HepG2 (cell line): Measurements from ENCODE around the gene C11orf42. TPM values are rescaled to one million over a fixed set of nuclear protein-coding genes. Genes with fewer than 3 reads are reported as not detected.

Experiments
- ATAC-seq: fragments of 200-7000 bp; cut with Tn5 transposase; 3 replicates; pipeline ENCODE4 v1.9.1; 2020; ENCODE audit warnings: mild to moderate bottlenecking, moderate library complexity
- BruUV-seq: library from RNA; stranded (reverse); fragments of 400-500 nt; replicated peaks from 2 replicates; lab custom pipeline; 2021; lab: Mats Ljungman, UMichigan
- CTCF ChIA-PET: fragments of 300-600 bp; formaldehyde crosslinking; extraction: SDS; loops from one replicate; lab custom pipeline; 2021; ENCODE audit warnings: low total read pairs, inconsistent platforms, low intra/inter-chr PET ratio; lab: Yijun Ruan, JAX
- POLR2A ChIA-PET: fragments of 350-600 bp; sonication (Branson Sonifier 250); formaldehyde crosslinking; loops from one replicate; lab custom pipeline; 2020; ENCODE audit warnings: antibody characterized with exemption, inconsistent platforms; lab: Yijun Ruan, JAX
- DNase-seq: peaks from one replicate; pipeline ENCODE4 v3.0.0-alpha.2; 2015; ENCODE audit warnings: low spot score
- FAIRE-seq: peaks from 3 replicates; lab custom pipeline; 2011; peaks lifted over from hg19 to GRCh38; lab: Jason Lieb, UNC
- H2AFZ ChIP-seq: one replicate; pipeline ENCODE4 v1.6.1; 2011; ENCODE audit warnings: low read length, inconsistent platforms
- H3K27ac ChIP-seq: fragments of 300-600 bp; 3 replicates; pipeline ENCODE4 v1.8.0; 2011; ENCODE audit warnings: mixed run types, mild to moderate bottlenecking, mixed read lengths, low read length, inconsistent platforms; ENCODE audit not compliant: insufficient read depth; ENCODE audit errors: extremely low read length
- H3K27me3 ChIP-seq, 2 experiments: fragments of 200-600 bp in 1 of 2; 2 replicates in 1 of 2; 3 replicates in 1 of 2; pipeline versions ENCODE4 v1.6.0 to v1.8.0; 2011; ENCODE audit warnings: low read length in 2 of 2, mild to moderate bottlenecking in 2 of 2, moderate library complexity in 2 of 2, inconsistent platforms in 1 of 2; ENCODE audit not compliant: insufficient read depth in 2 of 2, control insufficient read depth in 1 of 2
- H3K36me3 ChIP-seq, 2 experiments: fragments of 200-600 bp in 1 of 2; replicated peaks in 1 of 2; 2 replicates in 1 of 2; 3 replicates in 1 of 2; pipeline versions ENCODE4 v1.5.1 to v1.8.0; 2011; ENCODE audit warnings: low read length in 2 of 2, inconsistent platforms in 1 of 2; ENCODE audit not compliant: insufficient read depth in 2 of 2, control insufficient read depth in 1 of 2
- H3K4me1 ChIP-seq: 2 replicates; pipeline ENCODE4 v1.5.1; 2012; ENCODE audit warnings: low read length, inconsistent platforms; ENCODE audit not compliant: insufficient read depth
- H3K4me2 ChIP-seq: 2 replicates; pipeline ENCODE4 v1.6.0; 2011; ENCODE audit warnings: low read depth, low read length, inconsistent platforms
- H3K4me3 ChIP-seq, 3 experiments: fragments of 200-600 bp in 1 of 3; sonication (generic), shearing (Covaris generic) in 1 of 3; replicated peaks in 1 of 3; 2 replicates each; pipeline ENCODE4 v1.5.1; 2011 to 2016; ENCODE audit warnings: low read length in 3 of 3, inconsistent platforms in 2 of 3, low read depth in 2 of 3, mild to moderate bottlenecking in 2 of 3, control low read depth in 1 of 3, mixed read lengths in 1 of 3; ENCODE audit not compliant: insufficient read depth in 1 of 3
- H3K79me2 ChIP-seq: one replicate; pipeline ENCODE4 v1.6.1; 2011; ENCODE audit warnings: low read length, inconsistent platforms; ENCODE audit not compliant: insufficient read depth
- H3K9ac ChIP-seq: 2 replicates; pipeline ENCODE4 v1.6.0; 2011; ENCODE audit warnings: mild to moderate bottlenecking, low read depth, low read length, inconsistent platforms; ENCODE audit not compliant: insufficient read depth
- H3K9me3 ChIP-seq: 2 replicates; pipeline ENCODE4 v1.5.1; 2012; ENCODE audit warnings: mild to moderate bottlenecking, low read length
- H4K20me1 ChIP-seq: 2 replicates; pipeline ENCODE4 v1.6.0; 2011; ENCODE audit warnings: inconsistent platforms, mild to moderate bottlenecking, low read length, moderate library complexity; ENCODE audit not compliant: insufficient read depth
- AGO1 ChIP-seq: fragments of 200-400 bp; formaldehyde crosslinking; IDR thresholded peaks from 2 replicates; pipeline ENCODE4 v1.6.1; 2017; ENCODE audit warnings: mild to moderate bottlenecking, low read depth, low read length, moderate library complexity; ENCODE audit not compliant: poor library complexity, severe bottlenecking
- CENPT ChIP-seq: sonication (generic); formaldehyde crosslinking; IDR thresholded peaks from 2 replicates; pipeline ENCODE4 v1.8.0; 2022; ENCODE audit warnings: low read depth, mild to moderate bottlenecking, moderate library complexity, missing genetic modification reagents
- HNRNPLL ChIP-seq: fragments of 200-400 bp; formaldehyde crosslinking; IDR thresholded peaks from 2 replicates; pipeline ENCODE4 v1.6.1; 2017; ENCODE audit warnings: mild to moderate bottlenecking, low read depth, low read length; ENCODE audit not compliant: poor library complexity, severe bottlenecking
- NFE2 ChIP-seq: sonication (generic); formaldehyde crosslinking; IDR thresholded peaks from 2 replicates; pipeline ENCODE4 v1.4.0; 2020; ENCODE audit warnings: missing genetic modification reagents
- XBP1 ChIP-seq: sonication (generic); formaldehyde crosslinking; IDR thresholded peaks from 2 replicates; pipeline ENCODE4 v1.5.0; 2020; ENCODE audit warnings: missing genetic modification reagents
- ZNF180 ChIP-seq: sonication (generic); formaldehyde crosslinking; IDR thresholded peaks from 2 replicates; pipeline ENCODE4 v1.4.0; 2020; ENCODE audit warnings: low read depth, missing genetic modification reagents, borderline replicate concordance
- ZNF234 ChIP-seq: sonication (generic); formaldehyde crosslinking; conservative IDR thresholded peaks from 2 replicates; pipeline ENCODE4 v1.5.1; 2020; ENCODE audit warnings: mild to moderate bottlenecking, missing genetic modification reagents
- ZNF260 ChIP-seq: sonication (generic); formaldehyde crosslinking; IDR thresholded peaks from 2 replicates; pipeline ENCODE4 v1.4.0; 2020; ENCODE audit warnings: missing genetic modification reagents, low read depth, mild to moderate bottlenecking, borderline replicate concordance
- ZNF296 ChIP-seq: sonication (generic); formaldehyde crosslinking; conservative IDR thresholded peaks from 2 replicates; pipeline ENCODE4 v1.5.0; 2020; ENCODE audit warnings: mild to moderate bottlenecking, missing genetic modification reagents
- ZNF317 ChIP-seq: sonication (generic); formaldehyde crosslinking; IDR thresholded peaks from 2 replicates; pipeline ENCODE4 v1.5.0; 2020; ENCODE audit warnings: mild to moderate bottlenecking, missing genetic modification reagents
- ZNF839 ChIP-seq: sonication (generic); formaldehyde crosslinking; IDR thresholded peaks from 2 replicates; pipeline ENCODE4 v1.4.0; 2020; ENCODE audit warnings: missing genetic modification reagents, mild to moderate bottlenecking, borderline replicate concordance
- WGBS: methylation state at CpG from one replicate; pipeline ENCODE4 v1.1.6; 2017; ENCODE audit warnings: low lambda C conversion rate; 5-methylcytosine and 5-hydroxymethylcytosine counted together
- in situ Hi-C: cut with HindIII; loops from 2 replicates; pipeline ENCODE4 v1.10.0; 2017; ENCODE audit warnings: low pct_unique_long_range_greater_than_20kb; ENCODE audit not compliant: extremely low pct_ligation_motif_present
- intact Hi-C: fragments of 100-400 bp; cut with micrococcal nuclease; formaldehyde crosslinking; loops from one replicate; pipeline ENCODE4 v1.10.0; 2022; ENCODE audit not compliant: unreplicated experiment
- polyA plus RNA-seq, 8 experiments: library from polyadenylated mRNA; depleted of rRNA in 3 of 8; stranded (reverse) in 7 of 8; unstranded in 1 of 8; fragments of >200 nt; fragmentation: Illumina TruSeq in 4 of 8; extraction: Trizol in 4 of 8; gene quantifications; 2 replicates each; pipeline versions ENCODE4 v1.2.1 to v1.2.3, GENCODE V29; 2011 to 2016; ENCODE audit warnings: low read depth in 4 of 8, missing spikeins in 1 of 8, mixed read lengths in 1 of 8; ENCODE audit not compliant: insufficient read depth in 1 of 8
- total RNA-seq, 5 experiments: library from RNA; depleted of rRNA; stranded (reverse); fragments of >200 nt; fragmentation: Illumina TruSeq; extraction: Trizol; gene quantifications; 2 replicates each; pipeline ENCODE4 v1.2.3, GENCODE V29; 2016; ENCODE audit warnings: low read depth in 1 of 5
- TF ChIP-seq, protein P1 (sequence below): sonication (generic); formaldehyde crosslinking; conservative IDR thresholded peaks from 2 replicates; pipeline ENCODE4 v1.4.0; 2020; ENCODE audit warnings: mild to moderate bottlenecking, missing genetic modification reagents, moderate library complexity
- TF ChIP-seq, protein P2 (sequence below), 2 experiments: sonication (generic) in 1 of 2; formaldehyde crosslinking in 1 of 2; IDR thresholded peaks; 2 replicates each; pipeline versions ENCODE4 v1.4.0 to v1.6.1; 2018 to 2020; ENCODE audit warnings: missing genetic modification reagents in 2 of 2, borderline replicate concordance in 1 of 2, low read depth in 1 of 2, mild to moderate bottlenecking in 1 of 2, missing biosample characterization in 1 of 2
- TF ChIP-seq, protein P3 (sequence below): sonication (generic); formaldehyde crosslinking; conservative IDR thresholded peaks from 2 replicates; pipeline ENCODE4 v1.8.0; 2022; ENCODE audit warnings: missing genetic modification reagents
- TF ChIP-seq, protein P4 (sequence below): sonication (generic); formaldehyde crosslinking; IDR thresholded peaks from 2 replicates; pipeline ENCODE4 v1.4.0; 2020; ENCODE audit warnings: low read depth, mild to moderate bottlenecking, missing genetic modification reagents
- TF ChIP-seq, protein P5 (sequence below): sonication (generic); formaldehyde crosslinking; IDR thresholded peaks from 2 replicates; pipeline ENCODE4 v1.5.0; 2020; ENCODE audit warnings: missing genetic modification reagents, mild to moderate bottlenecking, borderline replicate concordance

The C11orf42 gene
- total and polyA plus RNA-seq, 2 of the 13 experiments (the other 11 are each of a cell fraction or from before 2014, with no cell fraction given): not detected

DNA sequence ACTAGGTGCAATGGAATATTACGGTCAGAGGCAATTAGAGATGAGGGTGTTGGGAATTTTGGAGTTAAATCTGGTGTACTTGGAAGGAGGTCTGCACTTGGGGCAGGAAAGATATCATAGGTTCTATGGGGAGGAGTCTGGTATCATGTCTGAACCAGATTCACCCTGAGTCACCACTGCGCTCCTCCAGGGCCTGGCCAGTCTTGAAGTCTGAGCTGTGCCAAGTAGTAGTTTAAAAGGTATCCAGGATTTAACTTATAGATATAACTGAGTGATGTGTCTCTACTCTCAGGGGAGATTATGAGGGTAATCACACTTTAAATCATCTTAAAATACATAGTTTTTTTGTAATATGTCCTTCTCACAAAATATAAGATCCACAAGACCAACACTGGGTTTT is 40.2 kb downstream of the C11orf42 start:
- in situ Hi-C loops (no loop called here), intact Hi-C loops (no loop called here)
- Histone ChIP-seq H3K79me2 (no peaks in the 10 kb centered on the region), H3K27me3 (peaks cover 2 to 7% of the 10 kb centered on the region in 2 experiments; a peak in 1 of 5 replicates), H3K9ac (no peak overlapping the region), H3K9me3 (no peaks in the 10 kb centered on the region), H4K20me1 (no peaks in the 10 kb centered on the region), H3K4me3 (no peak overlapping the region), H3K4me1 (no peaks in the 10 kb centered on the region), H2AFZ (no peak overlapping the region), H3K27ac (no peak overlapping the region), H3K4me2 (no peak overlapping the region), H3K36me3 (no peaks in the 10 kb centered on the region)
- 53% methylated on average over 2 of the region's 2 CpGs for WGBS
- ChIA-PET POLR2A (no interaction called here), CTCF (no interaction called here)
- no TSS peak for BruUV-seq
- no peak for DNase-seq
- ATAC-seq: no peak
- FAIRE-seq: no peak
- TF ChIP-seq, protein P1, sequence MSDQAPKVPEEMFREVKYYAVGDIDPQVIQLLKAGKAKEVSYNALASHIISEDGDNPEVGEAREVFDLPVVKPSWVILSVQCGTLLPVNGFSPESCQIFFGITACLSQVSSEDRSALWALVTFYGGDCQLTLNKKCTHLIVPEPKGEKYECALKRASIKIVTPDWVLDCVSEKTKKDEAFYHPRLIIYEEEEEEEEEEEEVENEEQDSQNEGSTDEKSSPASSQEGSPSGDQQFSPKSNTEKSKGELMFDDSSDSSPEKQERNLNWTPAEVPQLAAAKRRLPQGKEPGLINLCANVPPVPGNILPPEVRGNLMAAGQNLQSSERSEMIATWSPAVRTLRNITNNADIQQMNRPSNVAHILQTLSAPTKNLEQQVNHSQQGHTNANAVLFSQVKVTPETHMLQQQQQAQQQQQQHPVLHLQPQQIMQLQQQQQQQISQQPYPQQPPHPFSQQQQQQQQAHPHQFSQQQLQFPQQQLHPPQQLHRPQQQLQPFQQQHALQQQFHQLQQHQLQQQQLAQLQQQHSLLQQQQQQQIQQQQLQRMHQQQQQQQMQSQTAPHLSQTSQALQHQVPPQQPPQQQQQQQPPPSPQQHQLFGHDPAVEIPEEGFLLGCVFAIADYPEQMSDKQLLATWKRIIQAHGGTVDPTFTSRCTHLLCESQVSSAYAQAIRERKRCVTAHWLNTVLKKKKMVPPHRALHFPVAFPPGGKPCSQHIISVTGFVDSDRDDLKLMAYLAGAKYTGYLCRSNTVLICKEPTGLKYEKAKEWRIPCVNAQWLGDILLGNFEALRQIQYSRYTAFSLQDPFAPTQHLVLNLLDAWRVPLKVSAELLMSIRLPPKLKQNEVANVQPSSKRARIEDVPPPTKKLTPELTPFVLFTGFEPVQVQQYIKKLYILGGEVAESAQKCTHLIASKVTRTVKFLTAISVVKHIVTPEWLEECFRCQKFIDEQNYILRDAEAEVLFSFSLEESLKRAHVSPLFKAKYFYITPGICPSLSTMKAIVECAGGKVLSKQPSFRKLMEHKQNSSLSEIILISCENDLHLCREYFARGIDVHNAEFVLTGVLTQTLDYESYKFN: no peak
- TF ChIP-seq ZNF180: no peak
- TF ChIP-seq ZNF296: no peak
- no peak for TF ChIP-seq XBP1 (CRISPR knock-in tag)
- TF ChIP-seq, protein P2, sequence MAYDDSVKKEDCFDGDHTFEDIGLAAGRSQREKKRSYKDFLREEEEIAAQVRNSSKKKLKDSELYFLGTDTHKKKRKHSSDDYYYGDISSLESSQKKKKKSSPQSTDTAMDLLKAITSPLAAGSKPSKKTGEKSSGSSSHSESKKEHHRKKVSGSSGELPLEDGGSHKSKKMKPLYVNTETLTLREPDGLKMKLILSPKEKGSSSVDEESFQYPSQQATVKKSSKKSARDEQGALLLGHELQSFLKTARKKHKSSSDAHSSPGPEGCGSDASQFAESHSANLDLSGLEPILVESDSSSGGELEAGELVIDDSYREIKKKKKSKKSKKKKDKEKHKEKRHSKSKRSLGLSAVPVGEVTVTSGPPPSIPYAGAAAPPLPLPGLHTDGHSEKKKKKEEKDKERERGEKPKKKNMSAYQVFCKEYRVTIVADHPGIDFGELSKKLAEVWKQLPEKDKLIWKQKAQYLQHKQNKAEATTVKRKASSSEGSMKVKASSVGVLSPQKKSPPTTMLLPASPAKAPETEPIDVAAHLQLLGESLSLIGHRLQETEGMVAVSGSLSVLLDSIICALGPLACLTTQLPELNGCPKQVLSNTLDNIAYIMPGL (CRISPR knock-in tag; IDR thresholded peaks at IDR 0.05; ENCODE audit: borderline replicate concordance in 1 of 2, low read depth in 1 of 2): no peak
- no peak for TF ChIP-seq CENPT (CRISPR knock-in tag)
- no peak for TF ChIP-seq ZNF234
- TF ChIP-seq, protein P3, sequence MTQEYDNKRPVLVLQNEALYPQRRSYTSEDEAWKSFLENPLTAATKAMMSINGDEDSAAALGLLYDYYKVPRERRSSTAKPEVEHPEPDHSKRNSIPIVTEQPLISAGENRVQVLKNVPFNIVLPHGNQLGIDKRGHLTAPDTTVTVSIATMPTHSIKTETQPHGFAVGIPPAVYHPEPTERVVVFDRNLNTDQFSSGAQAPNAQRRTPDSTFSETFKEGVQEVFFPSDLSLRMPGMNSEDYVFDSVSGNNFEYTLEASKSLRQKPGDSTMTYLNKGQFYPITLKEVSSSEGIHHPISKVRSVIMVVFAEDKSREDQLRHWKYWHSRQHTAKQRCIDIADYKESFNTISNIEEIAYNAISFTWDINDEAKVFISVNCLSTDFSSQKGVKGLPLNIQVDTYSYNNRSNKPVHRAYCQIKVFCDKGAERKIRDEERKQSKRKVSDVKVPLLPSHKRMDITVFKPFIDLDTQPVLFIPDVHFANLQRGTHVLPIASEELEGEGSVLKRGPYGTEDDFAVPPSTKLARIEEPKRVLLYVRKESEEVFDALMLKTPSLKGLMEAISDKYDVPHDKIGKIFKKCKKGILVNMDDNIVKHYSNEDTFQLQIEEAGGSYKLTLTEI (CRISPR knock-in tag): no peak
- no peak for TF ChIP-seq NFE2 (CRISPR knock-in tag)
- TF ChIP-seq, protein P4, sequence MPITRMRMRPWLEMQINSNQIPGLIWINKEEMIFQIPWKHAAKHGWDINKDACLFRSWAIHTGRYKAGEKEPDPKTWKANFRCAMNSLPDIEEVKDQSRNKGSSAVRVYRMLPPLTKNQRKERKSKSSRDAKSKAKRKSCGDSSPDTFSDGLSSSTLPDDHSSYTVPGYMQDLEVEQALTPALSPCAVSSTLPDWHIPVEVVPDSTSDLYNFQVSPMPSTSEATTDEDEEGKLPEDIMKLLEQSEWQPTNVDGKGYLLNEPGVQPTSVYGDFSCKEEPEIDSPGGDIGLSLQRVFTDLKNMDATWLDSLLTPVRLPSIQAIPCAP (CRISPR knock-in tag): no peak
- TF ChIP-seq, protein P5, sequence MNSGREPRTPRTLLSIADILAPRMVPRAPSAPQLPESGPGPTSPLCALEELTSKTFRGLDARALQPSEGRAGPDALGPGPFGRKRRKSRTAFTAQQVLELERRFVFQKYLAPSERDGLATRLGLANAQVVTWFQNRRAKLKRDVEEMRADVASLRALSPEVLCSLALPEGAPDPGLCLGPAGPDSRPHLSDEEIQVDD (CRISPR knock-in tag): no peak
- TF ChIP-seq ZNF260 (CRISPR knock-in tag): no peak
- no peak for TF ChIP-seq ZNF317 (CRISPR knock-in tag)
- no peak for TF ChIP-seq ZNF839 (CRISPR knock-in tag)
- no peak for TF ChIP-seq AGO1
- TF ChIP-seq HNRNPLL: no peak
